Suprapubic skin (tissue), 3 donors: ENCODE data around the gene SLCO2A1.

Source experiments
- POLR2AphosphoS5 ChIP-seq, 3 donors: sonication (generic); formaldehyde crosslinking; IDR thresholded peaks; one replicate each; pipeline ENCODE4 v1.6.1; 2017; ENCODE audit warnings: antibody characterized with exemption in 3 of 3
- TF ChIP-seq, protein P1 (sequence below), 2 donors: fragments of 200-600 bp in 1 of 2; fragments of 450-650 bp in 1 of 2; sonication (generic) in 1 of 2; IDR thresholded peaks; one replicate each; pipeline ENCODE4 v1.5.1; 2016 to 2019; ENCODE audit warnings: antibody characterized with exemption in 2 of 2, mild to moderate bottlenecking in 1 of 2, moderate library complexity in 1 of 2

DNA sequence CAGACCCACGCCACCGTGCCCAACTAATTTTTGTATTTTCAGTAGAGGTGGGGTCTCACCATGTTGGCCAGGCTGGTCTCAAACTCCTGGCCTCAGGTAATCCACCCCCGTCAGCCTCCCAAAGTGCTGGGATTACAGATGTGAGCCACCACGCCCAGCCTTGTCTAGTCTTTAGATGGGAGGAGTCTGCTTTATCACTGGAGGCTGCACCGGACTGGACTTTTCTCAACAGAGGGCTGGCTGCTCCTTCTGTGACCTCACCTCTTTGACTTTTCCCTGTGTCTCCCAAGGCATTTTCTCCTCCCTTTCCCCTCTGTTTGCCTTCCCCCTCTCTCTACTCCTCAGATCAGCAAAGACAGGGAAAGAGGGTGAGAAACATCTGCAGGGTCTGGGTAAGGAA is 28.5 kb downstream of the SLCO2A1 start:
- TF ChIP-seq, protein P1, sequence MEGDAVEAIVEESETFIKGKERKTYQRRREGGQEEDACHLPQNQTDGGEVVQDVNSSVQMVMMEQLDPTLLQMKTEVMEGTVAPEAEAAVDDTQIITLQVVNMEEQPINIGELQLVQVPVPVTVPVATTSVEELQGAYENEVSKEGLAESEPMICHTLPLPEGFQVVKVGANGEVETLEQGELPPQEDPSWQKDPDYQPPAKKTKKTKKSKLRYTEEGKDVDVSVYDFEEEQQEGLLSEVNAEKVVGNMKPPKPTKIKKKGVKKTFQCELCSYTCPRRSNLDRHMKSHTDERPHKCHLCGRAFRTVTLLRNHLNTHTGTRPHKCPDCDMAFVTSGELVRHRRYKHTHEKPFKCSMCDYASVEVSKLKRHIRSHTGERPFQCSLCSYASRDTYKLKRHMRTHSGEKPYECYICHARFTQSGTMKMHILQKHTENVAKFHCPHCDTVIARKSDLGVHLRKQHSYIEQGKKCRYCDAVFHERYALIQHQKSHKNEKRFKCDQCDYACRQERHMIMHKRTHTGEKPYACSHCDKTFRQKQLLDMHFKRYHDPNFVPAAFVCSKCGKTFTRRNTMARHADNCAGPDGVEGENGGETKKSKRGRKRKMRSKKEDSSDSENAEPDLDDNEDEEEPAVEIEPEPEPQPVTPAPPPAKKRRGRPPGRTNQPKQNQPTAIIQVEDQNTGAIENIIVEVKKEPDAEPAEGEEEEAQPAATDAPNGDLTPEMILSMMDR (IDR thresholded peaks at IDR 0.05): no peak
- no peak for TF ChIP-seq POLR2AphosphoS5 (IDR thresholded peaks at IDR 0.05)
